ENCODE data around the gene FAM186B.
"Not testable (repeated sequence)": the region's sequence is repeated elsewhere in the genome, so short reads cannot be mapped to it uniquely, and the experiment has no call there.

Gene FAM186B

DNA sequence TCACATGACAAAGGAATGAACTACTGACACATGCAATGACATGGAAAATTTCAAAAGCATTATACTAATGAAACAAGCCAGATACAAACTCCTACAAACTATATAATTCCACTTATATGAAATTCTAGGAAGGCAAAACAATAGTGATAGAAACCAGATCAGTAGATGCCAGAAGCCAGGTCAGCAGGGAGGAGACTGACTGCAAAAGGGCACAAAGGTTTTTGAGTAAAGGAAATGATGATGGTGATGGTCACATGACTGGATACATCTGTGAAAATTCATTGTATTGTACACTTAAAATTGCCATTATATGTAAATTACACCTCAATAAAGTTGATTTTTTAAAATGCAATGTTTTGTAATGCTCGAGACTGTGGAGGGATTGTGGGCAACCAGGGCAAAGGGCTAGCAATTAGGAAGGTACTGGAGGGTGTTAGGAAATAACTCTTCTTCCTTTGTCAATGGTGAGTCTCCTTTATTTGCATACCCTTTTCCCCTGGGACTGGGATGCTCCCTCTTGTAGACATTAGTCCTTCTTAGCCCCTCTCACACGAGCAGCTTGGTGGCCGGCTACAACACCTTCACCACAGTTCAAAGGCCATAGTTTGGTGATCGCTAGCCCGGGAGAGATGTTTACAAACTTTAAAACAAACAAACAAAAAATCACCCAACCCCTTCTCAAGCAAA, 11.2 kb upstream of the FAM186B start:
- no peak for DNase-seq (ENCODE audit: low read depth, low spot score)
- H3K27ac ChIP-seq, result no peak overlapping the region

DNA sequence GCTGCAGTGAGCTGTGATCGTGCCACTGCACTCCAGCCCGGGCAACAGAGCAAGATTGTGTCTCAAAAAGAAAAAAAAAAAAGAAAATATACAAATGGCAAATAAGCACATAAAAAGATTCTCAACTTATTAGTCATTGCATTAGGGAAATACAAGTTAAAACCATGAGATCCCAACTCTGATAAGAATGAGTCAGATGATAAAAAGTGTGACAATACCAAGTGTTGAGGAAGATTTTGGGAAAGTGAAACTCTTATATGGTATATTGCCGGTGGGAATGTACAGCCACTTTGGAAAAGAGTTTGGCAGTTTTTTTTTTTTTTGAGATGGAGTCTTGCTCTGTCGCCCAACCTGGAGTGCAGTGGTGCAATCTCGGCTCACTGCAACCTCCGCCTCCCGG, 10.3 kb upstream of the FAM186B start:
- no peak for DNase-seq (ENCODE audit: low read depth, low spot score)
- no peak overlapping the region for H3K27ac ChIP-seq

DNA sequence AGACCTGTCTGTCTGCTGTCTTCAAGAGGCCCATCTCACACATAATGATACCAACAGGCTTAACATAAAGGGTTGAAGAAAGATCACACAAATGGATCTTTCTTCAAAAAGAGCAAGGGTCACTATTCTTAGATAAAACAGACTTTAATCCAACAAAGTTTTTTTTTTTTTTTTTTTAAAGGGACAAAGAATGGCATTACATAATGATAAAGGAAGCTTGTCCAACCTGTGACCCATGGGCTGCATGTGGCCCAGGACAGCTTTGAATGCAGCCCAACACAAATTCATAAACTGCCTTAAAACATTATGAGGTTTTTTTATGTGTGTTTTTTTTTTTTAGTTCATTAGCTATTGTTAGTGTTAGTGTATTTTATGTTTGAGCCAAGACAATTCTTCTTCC, 6.8 kb upstream of the FAM186B start:
- DNase-seq (ENCODE audit: low read depth, low spot score), result no peak
- H3K27ac ChIP-seq, result no peak overlapping the region

DNA sequence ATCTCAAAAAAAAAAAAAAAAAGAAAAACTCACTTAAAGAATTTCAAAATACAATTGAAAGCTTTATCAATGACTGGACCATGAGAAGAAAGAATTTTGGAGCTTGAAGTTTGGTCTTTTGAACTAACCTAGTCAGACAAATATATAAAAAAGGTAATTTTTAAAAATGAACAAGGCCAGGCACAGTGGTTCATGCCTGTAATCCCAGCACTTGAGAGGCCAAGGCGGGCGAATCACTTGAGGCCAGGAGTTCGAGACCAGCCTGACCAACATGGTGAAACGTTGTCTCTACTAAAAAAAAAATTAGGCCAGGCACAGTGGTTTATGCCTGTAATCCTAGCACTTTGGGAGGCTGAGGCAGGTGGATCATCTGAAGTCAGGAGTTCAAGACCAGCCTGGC, 5.3 kb upstream of the FAM186B start:
- not testable (repeated sequence) for DNase-seq (ENCODE audit: low read depth, low spot score); H3K27ac ChIP-seq

DNA sequence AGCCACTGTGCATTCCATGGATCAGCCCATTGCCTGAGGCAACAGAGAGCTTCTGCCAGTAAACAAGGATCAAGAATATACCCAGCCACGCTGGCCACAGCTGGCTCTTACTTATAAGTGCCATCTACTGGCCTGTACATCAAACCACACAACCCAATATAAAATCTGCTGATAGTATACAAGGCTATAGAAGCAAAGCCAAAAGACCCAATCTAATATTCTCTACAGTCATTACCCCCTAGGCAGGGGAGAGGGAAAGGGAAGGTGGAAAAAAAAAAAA, 4.4 kb upstream of the FAM186B start:
- DNase-seq (ENCODE audit: low read depth, low spot score), result no peak
- H3K27ac ChIP-seq, result no peak overlapping the region

DNA sequence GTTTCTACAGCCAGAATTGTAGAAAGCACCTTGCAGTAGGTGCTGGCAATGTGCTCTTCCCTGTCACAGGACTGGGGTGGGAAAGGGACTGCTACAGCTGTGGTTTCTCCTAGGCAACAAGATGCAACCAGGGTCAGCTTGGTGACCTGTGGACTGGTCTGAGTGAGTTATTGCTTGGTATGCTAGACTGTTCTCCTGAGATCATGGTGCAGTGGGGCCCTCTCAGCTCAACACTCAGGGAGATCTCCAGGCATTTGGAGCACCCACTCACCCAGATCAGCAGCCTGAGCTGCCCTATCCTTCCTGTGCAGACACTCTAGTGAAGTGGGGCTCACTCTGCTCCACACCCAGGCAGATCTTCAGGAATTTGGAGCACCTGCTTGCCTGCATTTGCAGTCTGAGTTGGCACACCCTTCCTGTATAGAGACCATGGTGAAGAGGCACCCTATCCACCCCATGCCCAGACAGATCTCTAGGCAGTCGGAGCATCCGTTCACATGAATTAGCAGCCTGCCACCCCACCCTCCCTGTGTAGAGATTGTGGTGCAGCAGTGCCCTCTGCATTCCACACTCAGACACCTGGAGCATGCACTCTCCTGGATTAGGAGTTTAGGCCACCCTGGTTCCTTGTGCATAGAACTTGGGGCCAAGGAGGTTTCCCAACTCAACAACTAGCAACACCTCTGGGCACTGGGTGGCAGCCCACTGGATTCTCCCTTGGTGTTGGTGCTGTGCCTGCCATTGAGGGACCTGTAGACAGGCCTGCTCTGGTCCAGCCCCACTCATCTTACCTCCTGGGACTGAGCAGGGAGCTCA, 3.8 kb upstream of the FAM186B start:
- H3K27ac ChIP-seq, result no peak overlapping the region
- no peak for DNase-seq (ENCODE audit: low read depth, low spot score)

DNA sequence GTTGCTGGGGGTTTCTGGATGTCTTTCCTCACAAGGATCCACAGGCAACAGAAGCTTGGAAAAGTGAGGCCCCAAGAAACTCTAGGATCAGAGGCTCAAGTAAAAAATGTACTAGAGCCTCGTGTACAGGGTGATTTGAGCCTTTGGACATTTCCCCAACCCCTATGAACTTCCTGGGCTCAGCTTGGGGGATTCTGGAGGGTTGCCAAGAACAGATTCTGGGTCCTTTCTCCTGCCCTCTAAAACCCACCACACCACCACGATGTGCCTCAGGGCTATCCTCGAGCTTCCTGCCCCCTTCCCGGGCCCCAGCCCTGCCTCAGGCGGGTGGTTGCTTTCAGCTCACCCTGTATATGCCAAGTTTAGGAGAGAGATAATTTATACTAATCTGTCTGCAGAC, 583 bp downstream of the FAM186B start:
- no peak for DNase-seq (ENCODE audit: low read depth, low spot score)
- no peak overlapping the region for H3K27ac ChIP-seq

DNA sequence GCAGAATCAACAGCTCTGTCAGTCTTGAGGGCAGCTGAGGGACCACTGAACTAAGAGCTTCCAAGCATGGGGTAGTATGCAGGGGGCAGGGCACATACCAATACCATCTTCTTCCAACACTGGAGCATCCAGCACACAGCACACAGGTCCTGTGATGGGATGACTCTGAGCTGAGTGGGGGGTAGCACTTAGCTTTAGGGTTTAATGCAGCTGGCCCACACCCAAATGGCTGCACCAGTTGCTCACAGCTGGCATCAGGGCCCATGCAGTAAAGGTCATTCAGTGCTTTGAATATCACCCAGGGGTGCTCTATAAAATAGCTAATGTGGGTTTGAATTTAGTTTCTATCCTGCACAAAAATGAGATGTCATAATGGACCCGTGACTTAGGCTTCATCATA, 1.7 kb downstream of the FAM186B start:
- H3K27ac ChIP-seq, result no peak overlapping the region
- no peak for DNase-seq (ENCODE audit: low read depth, low spot score)

DNA sequence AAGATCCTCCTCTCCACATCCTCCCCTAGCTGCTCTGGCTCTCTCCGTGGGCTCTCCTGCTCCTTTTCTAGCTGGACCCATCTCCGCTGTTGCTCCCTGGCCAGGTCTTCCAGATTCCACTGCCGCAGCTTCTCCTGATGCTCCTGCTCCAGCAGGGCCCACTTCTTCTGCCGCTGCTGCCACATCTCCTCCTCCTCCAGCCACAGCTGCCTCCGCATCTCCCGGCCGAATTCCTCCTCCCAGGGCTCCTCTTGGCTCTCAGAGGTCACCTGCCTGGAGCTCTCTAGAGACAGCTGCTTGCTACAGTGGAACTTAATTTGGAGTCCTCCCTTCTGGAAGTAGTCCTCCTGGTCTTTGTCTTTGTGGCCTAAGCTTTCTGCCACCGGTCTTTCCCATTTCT, 5.5 kb downstream of the FAM186B start:
- DNase-seq (ENCODE audit: low read depth, low spot score), result no peak
- H3K27ac ChIP-seq, result no peak overlapping the region

DNA sequence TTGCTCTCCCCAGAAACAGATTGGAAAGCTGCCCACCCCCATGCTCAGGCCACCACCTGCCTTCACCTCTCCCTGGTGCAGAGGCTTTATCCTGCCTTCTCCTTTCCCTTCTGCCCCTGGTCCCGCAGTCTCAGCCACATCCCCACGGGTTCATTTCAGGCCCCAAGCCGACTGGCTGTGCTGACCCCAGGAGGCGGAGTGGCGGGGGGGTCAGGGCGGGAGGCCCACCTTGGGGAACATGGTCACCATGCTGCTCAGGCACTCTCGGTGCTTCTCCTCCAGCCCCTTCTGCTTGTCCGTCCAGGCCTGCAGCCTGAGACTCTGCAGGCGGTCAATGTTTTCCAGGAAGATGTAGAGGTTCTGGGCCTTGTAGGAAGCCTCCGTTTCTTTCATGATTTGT, 6.9 kb downstream of the FAM186B start:
- DNase-seq (ENCODE audit: low read depth, low spot score), result no peak
- no peak overlapping the region for H3K27ac ChIP-seq

DNA sequence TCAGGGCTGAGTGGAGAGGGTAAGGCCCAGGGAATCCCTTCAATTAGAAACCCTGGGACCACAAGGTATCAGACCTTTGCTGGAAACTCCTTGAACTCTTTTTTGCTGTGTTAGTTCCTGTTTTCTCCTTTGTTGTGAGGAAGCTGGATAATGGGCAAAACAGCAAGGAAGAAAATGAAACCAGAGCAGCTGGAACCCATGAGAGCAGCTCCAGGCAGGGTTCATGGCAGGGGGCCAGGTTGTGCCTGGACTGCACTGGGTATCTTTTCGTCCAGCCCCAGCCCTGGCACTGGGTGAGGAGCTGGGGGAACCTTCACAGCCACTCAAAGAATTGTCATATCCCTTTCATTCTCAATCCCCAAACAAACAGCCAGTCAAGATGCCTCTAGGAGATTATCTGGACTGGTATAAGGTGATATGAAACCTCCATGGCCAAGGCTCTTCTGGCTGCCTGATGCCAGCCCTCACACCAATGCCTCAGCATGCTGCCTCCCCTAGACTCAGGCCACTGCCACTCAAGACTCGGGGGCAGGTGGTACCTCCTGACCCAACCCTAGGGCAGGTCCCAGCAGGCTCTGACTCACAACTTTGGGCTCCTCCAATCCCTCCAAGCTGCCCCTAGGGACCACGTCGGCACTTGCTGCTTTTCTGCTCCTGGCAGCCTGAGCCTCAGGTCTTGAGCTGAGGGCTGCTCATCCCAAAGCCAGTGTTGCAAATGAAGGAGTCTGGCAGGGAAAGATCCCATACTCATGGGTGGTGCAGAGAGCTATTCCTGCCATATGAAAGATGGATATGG, 16.5 kb downstream of the FAM186B start:
- no peak overlapping the region for H3K27ac ChIP-seq
- DNase-seq (ENCODE audit: low read depth, low spot score), result no peak

DNA sequence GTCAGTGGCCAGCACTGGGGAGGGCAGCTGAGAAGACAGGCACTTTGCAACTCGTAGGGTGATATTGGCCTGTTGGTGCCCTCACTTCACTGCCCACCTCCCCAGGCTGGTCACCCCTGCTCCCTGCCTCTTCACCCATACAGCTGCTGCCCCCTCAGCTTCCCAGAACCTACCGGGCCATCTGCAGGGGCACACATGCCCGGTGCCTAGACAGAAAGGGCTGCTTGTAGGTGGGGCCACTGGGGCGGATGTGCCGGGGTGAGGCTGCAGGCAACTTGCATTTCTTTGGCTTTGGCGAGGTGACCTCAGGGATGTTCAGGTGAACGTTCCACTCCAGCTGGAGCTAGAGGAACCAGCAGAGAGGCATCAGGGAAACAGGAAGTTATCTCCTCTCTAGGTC, 17.2 kb downstream of the FAM186B start:
- no peak overlapping the region for H3K27ac ChIP-seq
- no peak for DNase-seq (ENCODE audit: low read depth, low spot score)

DNA sequence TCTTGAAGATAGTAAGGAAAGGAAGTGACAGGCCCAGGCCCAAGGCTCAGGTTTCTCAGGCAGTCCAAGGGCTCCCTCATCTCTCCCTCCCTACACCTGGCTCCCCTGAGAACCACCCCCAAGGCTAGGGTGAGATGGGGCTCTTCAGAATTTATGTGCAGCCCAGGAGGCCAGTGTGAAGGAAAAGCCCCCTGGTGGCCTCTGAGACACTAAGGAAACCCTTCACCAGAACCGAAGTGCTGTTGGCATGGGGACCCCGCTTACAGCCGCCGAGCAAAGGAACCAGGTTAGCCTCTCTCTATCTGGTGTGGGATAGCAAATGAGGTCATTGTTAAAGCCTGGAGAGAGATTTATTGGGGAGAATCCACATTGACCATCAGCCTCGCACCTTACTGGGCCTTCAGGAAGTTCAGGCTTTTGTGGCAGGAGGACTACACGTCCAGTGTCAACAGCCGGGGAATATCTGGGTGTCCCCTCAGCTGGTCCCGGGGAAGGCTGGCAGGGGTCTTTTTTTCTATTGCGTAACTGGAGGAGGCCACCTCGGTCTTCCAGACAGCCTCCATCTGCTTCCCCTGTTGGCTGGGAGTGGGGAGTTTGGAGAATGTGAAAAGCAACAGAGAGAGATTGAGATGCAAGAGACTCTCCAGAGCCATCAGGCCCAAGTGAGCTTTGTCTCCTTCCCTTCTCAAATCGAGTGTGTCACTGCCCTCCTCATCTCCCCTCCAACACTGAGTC, 18.1 kb downstream of the FAM186B start:
- DNase-seq (ENCODE audit: low read depth, low spot score), result no peak
- H3K27ac ChIP-seq, result no peak overlapping the region

DNA sequence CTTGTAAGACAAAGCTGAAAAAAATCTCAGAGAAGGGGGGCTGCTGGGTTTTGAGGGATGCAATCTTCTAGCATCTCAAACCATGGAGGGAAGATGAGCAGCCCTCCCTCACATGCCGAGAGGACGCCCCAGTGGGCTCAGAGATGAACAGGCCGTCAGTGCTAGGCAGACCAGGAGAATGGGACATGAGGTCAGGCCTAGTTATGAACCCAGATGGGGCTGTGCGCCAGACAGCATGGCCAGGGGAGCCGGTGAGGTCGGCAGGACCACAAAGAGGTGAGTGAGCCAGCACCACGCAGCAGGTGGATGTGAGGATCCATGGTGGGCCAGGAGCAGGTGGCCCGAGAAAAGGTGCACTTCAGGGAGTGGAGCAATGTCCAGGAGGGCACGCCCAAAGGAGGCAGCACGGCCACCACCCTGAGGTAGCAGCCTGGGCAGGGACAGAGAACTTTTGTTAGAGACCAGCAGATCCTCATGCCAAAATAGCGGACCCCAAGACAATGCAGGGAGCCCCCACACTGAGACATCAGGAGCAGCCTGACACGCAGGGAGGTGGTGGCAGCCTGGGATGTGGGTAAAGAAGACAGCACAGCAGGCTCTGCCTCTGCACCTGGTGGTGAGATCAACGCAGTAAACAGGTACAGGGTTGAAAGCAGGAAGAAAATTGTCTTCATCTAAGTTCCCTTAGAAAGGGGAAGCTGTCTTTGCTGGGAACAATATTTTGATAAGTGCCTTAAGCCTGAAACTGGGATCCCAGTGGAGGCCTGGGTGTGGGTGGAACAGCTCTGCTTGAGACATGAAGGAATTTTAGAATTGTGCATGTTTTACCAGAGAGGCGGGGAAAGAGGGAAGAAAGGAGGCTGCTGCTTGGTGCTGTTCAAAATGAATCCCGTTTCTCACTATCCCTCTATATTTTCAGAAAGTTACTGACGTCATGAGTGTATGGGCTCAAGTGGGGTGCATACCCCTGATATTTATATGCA, 19.7 kb downstream of the FAM186B start:
- DNase-seq (ENCODE audit: low read depth, low spot score), result no peak
- H3K27ac ChIP-seq, result no peak overlapping the region

DNA sequence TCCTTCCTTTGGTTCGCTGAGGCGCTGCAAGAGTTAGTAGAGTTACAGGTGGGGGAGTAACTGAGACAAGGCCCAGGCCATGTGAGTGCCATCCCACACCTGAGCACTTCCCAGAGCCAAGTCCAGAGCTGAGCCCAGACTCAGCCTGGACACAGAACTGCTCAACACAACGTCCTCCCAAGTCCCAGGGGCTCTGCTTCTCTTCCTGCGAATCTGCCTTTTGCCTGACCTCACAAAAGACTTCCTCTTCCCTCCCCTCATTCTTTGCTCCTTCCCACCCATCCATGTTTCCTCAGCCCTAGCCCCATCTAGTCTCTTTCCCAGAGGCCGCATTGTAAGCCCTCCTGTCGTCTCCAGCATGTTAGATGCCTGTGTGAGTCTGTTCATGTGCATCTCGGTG, 20.8 kb downstream of the FAM186B start:
- DNase-seq (ENCODE audit: low read depth, low spot score), result no peak
- H3K27ac ChIP-seq, result no peak overlapping the region

DNA sequence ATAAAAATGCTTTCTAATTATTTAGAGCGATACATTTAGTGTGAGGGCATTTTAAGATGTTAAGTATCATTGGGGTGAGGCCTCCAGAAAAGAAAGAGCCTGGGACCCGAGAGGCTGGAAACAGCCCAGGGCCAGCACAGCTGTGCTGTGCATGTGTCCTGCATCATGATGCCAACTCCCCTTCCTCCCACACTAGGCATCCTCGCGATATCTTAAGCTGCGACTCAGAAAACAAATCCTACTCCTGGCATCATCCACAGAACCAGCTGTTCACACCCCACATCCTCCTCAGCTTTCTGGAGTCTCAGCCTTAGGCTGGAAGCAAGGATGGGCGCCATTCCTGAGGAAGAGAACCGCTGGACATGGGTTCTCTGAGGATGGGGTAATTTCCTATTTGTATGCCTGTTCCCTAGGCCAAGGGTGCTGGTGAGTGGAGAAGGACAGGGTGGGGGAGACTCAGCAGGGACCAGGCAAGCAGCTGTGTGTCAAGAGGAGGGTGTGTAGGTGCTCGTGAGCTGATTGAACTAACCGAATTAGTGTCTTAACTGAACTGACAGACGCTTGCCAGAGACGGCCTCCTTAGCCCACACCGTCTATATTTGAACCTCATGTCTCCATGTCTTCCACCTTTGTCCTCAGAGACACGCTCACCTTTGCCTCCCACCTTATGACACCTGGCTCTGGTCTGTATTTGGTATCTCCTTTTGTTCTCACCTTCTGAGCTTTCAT, 21.9 kb downstream of the FAM186B start:
- H3K27ac ChIP-seq, result no peak overlapping the region
- no peak for DNase-seq (ENCODE audit: low read depth, low spot score)

DNA sequence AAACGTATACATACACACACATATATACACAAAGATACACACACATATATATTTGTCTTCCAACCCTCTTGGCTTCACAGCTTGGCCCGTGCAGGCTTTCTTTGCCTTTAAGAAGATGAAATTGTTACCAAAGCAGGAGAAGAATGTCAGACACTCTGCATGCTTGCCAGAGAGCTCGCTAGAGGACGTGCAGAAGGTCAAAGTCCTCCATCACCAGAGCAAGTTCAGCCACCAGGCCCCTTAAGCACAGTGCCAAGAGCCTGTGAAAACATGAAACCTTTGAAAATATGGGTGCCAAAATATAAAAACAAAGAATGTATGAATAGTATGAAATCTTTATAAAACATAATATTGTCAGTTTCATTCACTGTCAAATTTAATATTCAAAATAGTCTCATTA, 22.6 kb downstream of the FAM186B start:
- DNase-seq (ENCODE audit: low read depth, low spot score), result no peak

DNA sequence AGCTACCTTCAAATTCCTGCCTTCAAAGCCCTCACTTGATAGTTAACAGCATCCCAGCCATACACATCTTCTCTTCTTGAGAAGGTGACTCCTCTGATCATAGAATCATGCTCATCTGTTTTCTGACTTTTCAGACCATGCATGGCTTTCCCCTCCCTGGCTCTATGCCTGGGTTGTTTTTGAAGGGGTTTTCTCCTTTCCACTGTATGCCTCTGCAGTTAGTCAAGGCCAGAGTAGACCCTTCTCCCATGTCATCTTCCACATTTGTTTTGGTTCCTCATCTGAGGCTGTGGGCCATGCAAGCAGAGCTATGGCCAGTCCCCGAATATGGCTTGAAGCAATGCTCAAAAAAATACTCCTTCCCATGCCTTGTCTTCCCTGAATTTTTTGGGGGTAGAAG, 23.2 kb downstream of the FAM186B start:
- no peak overlapping the region for H3K27ac ChIP-seq
- no peak for DNase-seq (ENCODE audit: low read depth, low spot score)

More for the DNA sequence above, 22.6 kb downstream of the FAM186B start:
- H3K27ac ChIP-seq, result no peak overlapping the region
